GM12878 (cell line): Measurements from ENCODE around the gene CRBN. TPM values are rescaled to one million over a fixed set of nuclear protein-coding genes. Genes with fewer than 3 reads are reported as not detected.

Experiments used
- ATAC-seq: fragments of 200-7000 bp; cut with Tn5 transposase; 3 replicates; pipeline ENCODE4 v1.9.1; 2020; ENCODE audit warnings: mild to moderate bottlenecking, moderate library complexity
- BruUV-seq: library from RNA; stranded (reverse); fragments of 400-500 nt; replicated peaks from 2 replicates; lab custom pipeline; 2021; lab: Mats Ljungman, UMichigan
- CTCF ChIA-PET: fragments of 300-600 bp; sonication (Branson Sonifier 250); formaldehyde crosslinking; extraction: SDS; loops from one replicate; lab custom pipeline; 2021; ENCODE audit warnings: inconsistent platforms; lab: Yijun Ruan, JAX
- POLR2A ChIA-PET: fragments of 350-600 bp; formaldehyde crosslinking; extraction: SDS; loops from one replicate; lab custom pipeline; 2021; ENCODE audit warnings: inconsistent platforms; lab: Charles Lee
- RAD21 ChIA-PET: fragments of 300-600 bp; sonication (Branson Sonifier 250); formaldehyde crosslinking; loops from one replicate; lab custom pipeline; 2023; ENCODE audit warnings: antibody characterized with exemption; ENCODE audit not compliant: unreplicated experiment; lab: Charles Lee
- SMC1A ChIA-PET: fragments of 300-600 bp; sonication (Branson Sonifier 250); formaldehyde crosslinking; loops from one replicate; lab custom pipeline; 2023; ENCODE audit not compliant: unreplicated experiment, uncharacterized antibody; lab: Charles Lee
- DNase-seq: peaks from one replicate; pipeline ENCODE4 v3.0.0-alpha.2; 2011; ENCODE audit warnings: low read depth, low spot score
- FAIRE-seq: peaks from 3 replicates; lab custom pipeline; 2011; peaks lifted over from hg19 to GRCh38; lab: Jason Lieb, UNC
- H2AFZ ChIP-seq: 2 replicates; pipeline ENCODE4 v1.6.0; 2011; ENCODE audit warnings: low read depth, low read length, control low read depth; ENCODE audit not compliant: control insufficient read depth
- H3K27ac ChIP-seq: 2 replicates; pipeline ENCODE4 v1.5.1; 2011; ENCODE audit warnings: control low read depth; ENCODE audit not compliant: control insufficient read depth, insufficient read depth
- H3K27me3 ChIP-seq, 2 experiments: replicated peaks in 1 of 2; 2 replicates each; pipeline versions ENCODE4 v1.6.0 to v1.6.1; 2011; ENCODE audit warnings: low read length in 1 of 2; ENCODE audit not compliant: control insufficient read depth in 2 of 2, insufficient read depth in 2 of 2
- H3K36me3 ChIP-seq, 2 experiments: 2 replicates each; pipeline ENCODE4 v1.5.1; 2011; ENCODE audit warnings: low read length in 1 of 2; ENCODE audit not compliant: control insufficient read depth in 2 of 2, insufficient read depth in 2 of 2
- H3K4me1 ChIP-seq: 2 replicates; pipeline ENCODE4 v1.6.1; 2011; ENCODE audit warnings: mild to moderate bottlenecking, low read length, moderate library complexity, mixed read lengths; ENCODE audit not compliant: control insufficient read depth, insufficient read depth
- H3K4me2 ChIP-seq: 2 replicates; pipeline ENCODE4 v1.6.0; 2011; ENCODE audit warnings: control low read depth; ENCODE audit not compliant: control insufficient read depth, insufficient read depth
- H3K4me3 ChIP-seq: fragments of 200-600 bp; sonication (generic); 2 replicates; pipeline ENCODE4 v1.5.1; 2016
- H3K79me2 ChIP-seq: 2 replicates; pipeline ENCODE4 v1.6.0; 2011; ENCODE audit warnings: low read length; ENCODE audit not compliant: control insufficient read depth, insufficient read depth
- H3K9ac ChIP-seq: 2 replicates; pipeline ENCODE4 v1.8.0; 2011; ENCODE audit warnings: low read length, control low read depth, mixed read lengths; ENCODE audit not compliant: control insufficient read depth, insufficient read depth
- H3K9me3 ChIP-seq: replicated peaks from 3 replicates; pipeline ENCODE4 v1.5.1; 2011; ENCODE audit warnings: mild to moderate bottlenecking, low read length; ENCODE audit not compliant: control insufficient read depth, insufficient read depth
- H4K20me1 ChIP-seq: 2 replicates; pipeline ENCODE4 v1.6.0; 2011; ENCODE audit not compliant: control insufficient read depth, insufficient read depth
- ATF7 ChIP-seq: fragments of 450-650 bp; IDR thresholded peaks from 2 replicates; pipeline ENCODE4 v1.6.1; 2016; ENCODE audit warnings: low read depth, mild to moderate bottlenecking
- ESRRA ChIP-seq: IDR thresholded peaks from 2 replicates; pipeline ENCODE4 v1.6.1; 2012; ENCODE audit warnings: mild to moderate bottlenecking, low read length, improper control_type of control experiment
- FOXM1 ChIP-seq: IDR thresholded peaks from 2 replicates; pipeline ENCODE4 v1.6.1; 2012; ENCODE audit warnings: low read depth, mild to moderate bottlenecking, inconsistent platforms, low read length, moderate library complexity
- IKZF1 ChIP-seq: fragments of 450-650 bp; conservative IDR thresholded peaks from 2 replicates; pipeline ENCODE4 v1.6.1; 2017; ENCODE audit warnings: antibody characterized with exemption, mild to moderate bottlenecking
- MYC ChIP-seq: IDR thresholded peaks from 2 replicates; pipeline ENCODE4 v1.6.1; 2011; ENCODE audit warnings: mild to moderate bottlenecking, low read length, moderate library complexity, inconsistent platforms; ENCODE audit not compliant: insufficient read depth, insufficient replicate concordance, insufficient read length, severe bottlenecking
- NFYA ChIP-seq: IDR thresholded peaks from 2 replicates; pipeline ENCODE4 v1.6.1; 2011; ENCODE audit warnings: low read depth, mild to moderate bottlenecking, low read length, improper control_type of control experiment, borderline replicate concordance
- POU2F2 ChIP-seq: IDR thresholded peaks from 3 replicates; pipeline ENCODE4 v1.6.1; 2011; ENCODE audit warnings: low read depth, mild to moderate bottlenecking, low read length, borderline replicate concordance
- RBBP5 ChIP-seq: fragments of 200-600 bp; sonication (generic); conservative IDR thresholded peaks from 2 replicates; pipeline ENCODE4 v1.6.1; 2016
- RCOR1 ChIP-seq: conservative IDR thresholded peaks from 2 replicates; pipeline ENCODE4 v1.6.1; 2012; ENCODE audit warnings: low read depth, low read length, improper control_type of control experiment
- RELB ChIP-seq: fragments of 450-650 bp; IDR thresholded peaks from 2 replicates; pipeline ENCODE4 v1.6.1; 2017; ENCODE audit warnings: low read depth, mild to moderate bottlenecking, moderate library complexity
- ZNF207 ChIP-seq: fragments of 450-650 bp; IDR thresholded peaks from 2 replicates; pipeline ENCODE4 v1.6.1; 2014; ENCODE audit warnings: antibody characterized with exemption, mild to moderate bottlenecking, borderline replicate concordance
- ZNF687 ChIP-seq: fragments of 450-650 bp; IDR thresholded peaks from 2 replicates; pipeline ENCODE4 v1.6.1; 2017; ENCODE audit warnings: mild to moderate bottlenecking, moderate library complexity
- ZSCAN29 ChIP-seq: fragments of 450-650 bp; IDR thresholded peaks from 2 replicates; pipeline ENCODE4 v1.6.1; 2017; ENCODE audit warnings: mild to moderate bottlenecking, moderate library complexity
- WGBS: methylation state at CpG from one replicate; pipeline ENCODE4 v1.1.6; 2016; ENCODE audit warnings: low lambda C conversion rate; ENCODE audit not compliant: insufficient replicate concordance, insufficient coverage; ENCODE audit errors: missing lambda C conversion rate; 5-methylcytosine and 5-hydroxymethylcytosine counted together
- in situ Hi-C: fragments of 300-500 bp; cut with MboI; formaldehyde crosslinking; loops from 9 replicates; pipeline ENCODE4 v1.14.3; 2018; ENCODE audit warnings: mixed read lengths
- intact Hi-C: fragments of 100-400 bp; cut with micrococcal nuclease; formaldehyde crosslinking; loops from one replicate; pipeline ENCODE4 v1.14.2; 2022; ENCODE audit not compliant: unreplicated experiment
- polyA plus RNA-seq, 11 experiments: library from polyadenylated mRNA; depleted of rRNA in 4 of 11; unstranded in 6 of 11; stranded (reverse) in 5 of 11; fragments of >200 nt; fragmentation: Nextera tagmentation in 4 of 11; fragmentation: Illumina TruSeq in 1 of 11; extraction: Ambion mirVana in 4 of 11; extraction: Trizol in 1 of 11; gene quantifications; 1 replicate in 1 of 11; 2 replicates in 10 of 11; pipeline versions ENCODE4 v1.2.1 to v1.2.3, GENCODE V29; 2011 to 2016; ENCODE audit warnings: inconsistent platforms in 2 of 11, missing spikeins in 2 of 11, low read depth in 1 of 11
- total RNA-seq, 4 experiments: library from RNA; depleted of rRNA in 3 of 4; stranded (reverse); fragments of >200 nt in 3 of 4; fragmentation: Illumina TruSeq in 1 of 4; extraction: Trizol in 1 of 4; gene quantifications; 2 replicates each; pipeline versions ENCODE4 v1.2.1 to v1.2.3, GENCODE V29; 2013 to 2021
- TF ChIP-seq, protein P1 (sequence below), 3 experiments: IDR thresholded peaks in 2 of 3; conservative IDR thresholded peaks in 1 of 3; 2 replicates each; pipeline ENCODE4 v1.5.1; 2011; ENCODE audit warnings: low read depth in 3 of 3, low read length in 3 of 3, mild to moderate bottlenecking in 3 of 3, control low read depth in 2 of 3, moderate library complexity in 2 of 3, inconsistent platforms in 1 of 3, mixed read lengths in 1 of 3; ENCODE audit not compliant: control insufficient read depth in 2 of 3, insufficient read depth in 1 of 3; ENCODE audit errors: extremely low read depth in 1 of 3

CRBN gene
- total and polyA plus RNA-seq, 10 of the 15 experiments (the other 5 are each of a cell fraction or from before 2014, with no cell fraction given) = 21.7 to 115 (median 35.8) TPM

- H2AFZ ChIP-seq = no peak overlapping the region
- peaks cover 0 to 2% of the 10 kb centered on the region in 2 experiments; a peak in 1 of 4 replicates for H3K27me3 ChIP-seq
- CTCF ChIA-PET = interaction anchor here (1.4 to 2.0 kb wide), 2 partner anchors 8 to 19 kb away, joined by 5 to 8 read pairs; no protein-coding TSS in a partner anchor
- POLR2A ChIA-PET = no interaction called here
- peaks cover 8% of the 10 kb centered on the region for H3K4me1 ChIP-seq
- intact Hi-C loops = no loop called here
- in situ Hi-C loops = no loop called here
- no peak overlapping the region for H3K27ac ChIP-seq
- H3K9ac ChIP-seq = no peak overlapping the region
- no peaks in the 10 kb centered on the region for H3K36me3 ChIP-seq
- ATAC-seq (no peak), FAIRE-seq (no peak), DNase-seq (no peak)
- no peak overlapping the region for H3K4me2 ChIP-seq
- H3K9me3 ChIP-seq = no peaks in the 10 kb centered on the region
- no TSS peak for BruUV-seq
- SMC1A ChIA-PET = interaction anchor here (1.4 to 1.9 kb wide), 2 partner anchors 8 to 20 kb away, joined by 3 to 5 read pairs; no protein-coding TSS in a partner anchor
- RAD21 ChIA-PET = no interaction called here
- 51% methylated on average over 9 of the region's 9 CpGs for WGBS
- no peak overlapping the region for H3K4me3 ChIP-seq
- H3K79me2 ChIP-seq = peaks cover 21% of the 10 kb centered on the region
- no peaks in the 10 kb centered on the region for H4K20me1 ChIP-seq
- TF ChIP-seq ZNF687 (no peak), RELB (no peak), POU2F2 (no peak), FOXM1 (no peak), ESRRA (no peak), NFYA (no peak), ATF7 (no peak), ZSCAN29 (no peak), MYC (no peak), ZNF207 (no peak), RBBP5 (no peak), RCOR1 (no peak), IKZF1 (no peak)
- TF ChIP-seq, protein P1, sequence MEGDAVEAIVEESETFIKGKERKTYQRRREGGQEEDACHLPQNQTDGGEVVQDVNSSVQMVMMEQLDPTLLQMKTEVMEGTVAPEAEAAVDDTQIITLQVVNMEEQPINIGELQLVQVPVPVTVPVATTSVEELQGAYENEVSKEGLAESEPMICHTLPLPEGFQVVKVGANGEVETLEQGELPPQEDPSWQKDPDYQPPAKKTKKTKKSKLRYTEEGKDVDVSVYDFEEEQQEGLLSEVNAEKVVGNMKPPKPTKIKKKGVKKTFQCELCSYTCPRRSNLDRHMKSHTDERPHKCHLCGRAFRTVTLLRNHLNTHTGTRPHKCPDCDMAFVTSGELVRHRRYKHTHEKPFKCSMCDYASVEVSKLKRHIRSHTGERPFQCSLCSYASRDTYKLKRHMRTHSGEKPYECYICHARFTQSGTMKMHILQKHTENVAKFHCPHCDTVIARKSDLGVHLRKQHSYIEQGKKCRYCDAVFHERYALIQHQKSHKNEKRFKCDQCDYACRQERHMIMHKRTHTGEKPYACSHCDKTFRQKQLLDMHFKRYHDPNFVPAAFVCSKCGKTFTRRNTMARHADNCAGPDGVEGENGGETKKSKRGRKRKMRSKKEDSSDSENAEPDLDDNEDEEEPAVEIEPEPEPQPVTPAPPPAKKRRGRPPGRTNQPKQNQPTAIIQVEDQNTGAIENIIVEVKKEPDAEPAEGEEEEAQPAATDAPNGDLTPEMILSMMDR (IDR thresholded peaks at IDR 0.05 in 2 of 3, conservative IDR thresholded peaks at IDR 0.05 in 1 of 3; ENCODE audit: control insufficient read depth in 2 of 3, extremely low read depth in 1 of 3, insufficient read depth in 1 of 3, low read depth in 3 of 3, low read length in 3 of 3) = no peak
Observed at GRCh38 chr3:3180456-3180855, 965 bp upstream of the CRBN start.
